Calu3 (cell line): ENCODE data around the gene IKZF3. TPM values are rescaled to one million over a fixed set of nuclear protein-coding genes. Genes with fewer than 3 reads are reported as not detected.
"Not testable (repeated sequence)": the region's sequence is repeated elsewhere in the genome, so short reads cannot be mapped to it uniquely, and the experiment has no call there.

Source experiments
- BruUV-seq: library from RNA; stranded (reverse); fragments of 400-500 nt; replicated peaks from 2 replicates; lab custom pipeline; 2021; lab: Mats Ljungman, UMichigan
- CTCF ChIA-PET: fragments of 300-600 bp; sonication (Branson Sonifier 250); formaldehyde crosslinking; loops from one replicate; lab custom pipeline; 2022; ENCODE audit warnings: antibody characterized with exemption; lab: Charles Lee
- DNase-seq: peaks from one replicate; pipeline ENCODE4 v3.0.0; 2022
- H3K27ac Mint-ChIP-seq: one replicate; pipeline ENCODE4 v1.8.0; 2022; ENCODE audit warnings: mixed read lengths; ENCODE audit not compliant: unreplicated experiment
- H3K27me3 Mint-ChIP-seq: one replicate; pipeline ENCODE4 v1.8.0; 2022; ENCODE audit warnings: mixed read lengths; ENCODE audit not compliant: unreplicated experiment
- H3K36me3 Mint-ChIP-seq: one replicate; pipeline ENCODE4 v1.8.0; 2022; ENCODE audit warnings: mild to moderate bottlenecking, moderate library complexity, mixed read lengths; ENCODE audit not compliant: insufficient read depth, unreplicated experiment
- H3K4me1 Mint-ChIP-seq: one replicate; pipeline ENCODE4 v1.8.0; 2022; ENCODE audit warnings: mild to moderate bottlenecking, low read depth, mixed read lengths; ENCODE audit not compliant: unreplicated experiment
- H3K4me3 Mint-ChIP-seq: one replicate; pipeline ENCODE4 v1.8.0; 2022; ENCODE audit warnings: mild to moderate bottlenecking, low read depth, moderate library complexity, mixed read lengths; ENCODE audit not compliant: unreplicated experiment
- H3K9me3 Mint-ChIP-seq: one replicate; pipeline ENCODE4 v1.8.0; 2022; ENCODE audit warnings: low read depth, mixed read lengths; ENCODE audit not compliant: unreplicated experiment
- CTCF ChIP-seq: fragments of 200-600 bp; IDR thresholded peaks from one replicate; pipeline ENCODE4 v1.8.0; 2022; ENCODE audit warnings: antibody characterized with exemption; ENCODE audit not compliant: unreplicated experiment
- intact Hi-C: fragments of 100-400 bp; cut with micrococcal nuclease; formaldehyde crosslinking; loops from one replicate; pipeline ENCODE4 v1.10.0; 2022; ENCODE audit not compliant: unreplicated experiment
- total RNA-seq: library from RNA; stranded (reverse); gene quantifications from 2 replicates; pipeline ENCODE4 v1.2.3, GENCODE V29; 2022

The IKZF3 gene
- total RNA-seq, 1 experiment from 2014 or later, result 30.9 TPM

DNA sequence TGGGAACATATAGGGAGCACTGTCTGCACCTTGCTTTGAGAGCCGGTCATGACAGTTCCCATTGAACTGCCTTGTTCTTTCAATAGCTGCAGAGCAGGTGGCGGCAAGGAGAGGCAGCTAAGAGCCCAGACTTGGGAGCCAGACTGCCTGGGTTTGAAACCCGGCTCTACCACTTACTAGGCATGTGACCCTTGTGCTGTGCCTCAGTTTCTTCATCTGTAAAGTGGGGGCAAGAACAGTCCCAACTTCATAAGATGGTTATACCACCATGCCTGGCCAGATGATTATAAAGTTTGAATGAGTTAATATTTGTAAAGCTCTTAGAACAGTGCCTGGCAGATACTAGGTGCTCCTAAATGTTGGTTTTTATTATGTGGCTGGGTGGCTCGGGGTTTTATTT lies 149.9 kb downstream of the IKZF3 start:
- CTCF ChIA-PET, result interaction anchor here (0.5 to 161.2 kb wide), 20 partner anchors 1 to 1233 kb away, joined by 3 to 42089 read pairs (median 6); partner anchors contain the start of genes ERBB2, GRB7, GSDMA and GSDMB
- intact Hi-C loops, result no loop called here
- Mint-ChIP-seq H3K4me3 (no peak overlapping the region), H3K36me3 (peaks cover 98% of the 10 kb centered on the region), H3K4me1 (peaks cover 22% of the 10 kb centered on the region), H3K9me3 (no peaks in the 10 kb centered on the region), H3K27me3 (no peaks in the 10 kb centered on the region), H3K27ac (no peak overlapping the region)
- no peak for TF ChIP-seq CTCF
- BruUV-seq, result no TSS peak
- DNase-seq, result no peak

DNA sequence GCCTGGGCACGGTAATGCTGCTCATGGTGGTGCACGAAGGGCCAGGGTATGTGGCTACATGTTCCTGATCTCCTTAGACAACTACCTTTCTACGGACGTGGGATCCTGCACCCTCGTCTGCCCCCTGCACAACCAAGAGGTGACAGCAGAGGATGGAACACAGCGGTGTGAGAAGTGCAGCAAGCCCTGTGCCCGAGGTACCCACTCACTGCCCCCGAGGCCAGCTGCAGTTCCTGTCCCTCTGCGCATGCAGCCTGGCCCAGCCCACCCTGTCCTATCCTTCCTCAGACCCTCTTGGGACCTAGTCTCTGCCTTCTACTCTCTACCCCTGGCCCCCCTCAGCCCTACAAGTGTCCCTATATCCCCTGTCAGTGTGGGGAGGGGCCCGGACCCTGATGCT lies 152.3 kb downstream of the IKZF3 start:
- Mint-ChIP-seq H3K27me3 (no peaks in the 10 kb centered on the region), H3K9me3 (no peaks in the 10 kb centered on the region), H3K27ac (peak overlapping the region; percentile 0), H3K36me3 (peaks cover 98% of the 10 kb centered on the region), H3K4me1 (peaks cover 37% of the 10 kb centered on the region), H3K4me3 (no peak overlapping the region)
- TF ChIP-seq CTCF, result no peak
- intact Hi-C loops, result no loop called here
- no TSS peak for BruUV-seq
- DNase-seq, result no peak
- CTCF ChIA-PET, result interaction anchor here (0.7 to 161.2 kb wide), 7 partner anchors 3 to 1938 kb away, joined by 4 to 42089 read pairs (median 8195); partner anchors contain the start of genes ERBB2, GRB7, GSDMA and GSDMB

DNA sequence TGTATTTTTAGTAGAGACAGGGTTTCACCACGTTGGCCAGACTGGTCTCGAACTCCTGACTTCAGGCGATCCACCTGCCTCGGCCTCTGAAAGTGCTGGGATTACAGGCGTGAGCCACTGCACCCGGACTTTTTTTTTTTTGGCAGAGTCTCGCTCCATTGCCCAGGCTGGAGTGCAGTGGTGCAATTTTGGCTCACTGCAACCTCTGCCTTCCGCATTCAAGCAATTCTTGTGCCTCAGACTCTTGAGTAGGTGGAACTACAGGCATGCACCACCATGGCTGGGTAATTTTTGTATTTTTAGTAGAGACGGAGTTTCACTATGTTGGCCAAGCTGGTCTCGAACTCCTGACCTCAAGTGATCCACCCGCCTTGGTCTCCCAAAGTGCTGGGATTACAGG lies 153.0 kb downstream of the IKZF3 start:
- H3K9me3 Mint-ChIP-seq, DNase-seq, BruUV-seq, intact Hi-C loops, H3K27ac Mint-ChIP-seq, H3K27me3 Mint-ChIP-seq, H3K4me3 Mint-ChIP-seq: not testable (repeated sequence)
- CTCF ChIA-PET, result interaction anchor here (0.5 to 161.2 kb wide), 22 partner anchors 4 to 1135 kb away, joined by 3 to 42089 read pairs (median 4); partner anchors contain the start of genes ERBB2, GRB7, GSDMA and GSDMB
- H3K36me3 Mint-ChIP-seq, result peaks cover 98% of the 10 kb centered on the region
- peaks cover 39% of the 10 kb centered on the region for H3K4me1 Mint-ChIP-seq

GRCh38 chr17:39709998-39710964 lies 153.8 kb downstream of the IKZF3 start:
- H3K27ac Mint-ChIP-seq, result peak overlapping the region; percentile 3
- H3K27me3 Mint-ChIP-seq, result no peaks in the 10 kb centered on the region
- TF ChIP-seq CTCF, result no peak
- CTCF ChIA-PET, result interaction anchor here (0.5 to 161.2 kb wide), 25 partner anchors 5 to 1136 kb away, joined by 3 to 42089 read pairs (median 4); partner anchors contain the start of genes ERBB2, GRB7, GSDMA and GSDMB
- no peaks in the 10 kb centered on the region for H3K9me3 Mint-ChIP-seq
- H3K36me3 Mint-ChIP-seq, result peaks cover 98% of the 10 kb centered on the region
- no peak for DNase-seq
- intact Hi-C loops, result loop anchor here (5.0 kb wide), 1 partner anchor 387 kb away; no protein-coding TSS in a partner anchor
- no TSS peak for BruUV-seq
- H3K4me1 Mint-ChIP-seq, result peaks cover 47% of the 10 kb centered on the region
- no peak overlapping the region for H3K4me3 Mint-ChIP-seq
